Measurements from ENCODE around the gene TTC28.
"Not testable (repeated sequence)": the region's sequence is repeated elsewhere in the genome, so short reads cannot be mapped to it uniquely, and the experiment has no call there.

TTC28 gene

DNA sequence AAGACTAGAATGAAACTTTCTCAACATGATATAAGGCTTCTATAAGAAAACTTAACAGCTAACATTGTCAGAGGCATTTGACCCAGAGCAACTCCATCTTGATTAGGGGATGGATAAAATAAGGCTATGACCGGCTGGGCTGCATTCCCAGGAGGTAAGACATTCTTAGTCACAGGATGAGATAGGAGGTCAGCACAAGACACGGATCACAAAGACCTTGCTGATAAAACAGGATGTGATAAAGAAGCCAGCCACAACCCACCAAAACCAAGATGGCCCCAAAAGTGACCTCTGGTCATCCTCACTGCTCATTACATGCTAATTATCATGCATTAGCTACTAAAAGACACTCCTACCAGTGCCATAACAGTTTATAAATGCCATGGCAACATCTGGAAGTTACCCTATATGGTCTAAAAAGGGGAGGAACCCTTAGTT is 135.2 kb downstream of the TTC28 start:
- Histone ChIP-seq H3K4me1 (ENCODE audit: control insufficient read depth, insufficient read depth, low read length, poor library complexity, severe bottlenecking) (no peaks in the 10 kb centered on the region), H3K27me3 (replicated peaks; ENCODE audit: control insufficient read depth, insufficient read depth, low read length, poor library complexity, severe bottlenecking) (no peaks in the 10 kb centered on the region), H3K36me3 (ENCODE audit: control insufficient read depth, insufficient read depth, low read length) (no peaks in the 10 kb centered on the region), H3K27ac (ENCODE audit: insufficient read depth, low read length, poor library complexity, severe bottlenecking) (no peak overlapping the region), H3K9me3 (ENCODE audit: control insufficient read depth, low read length) (no peaks in the 10 kb centered on the region), H3K4me3 (ENCODE audit: insufficient read depth, low read depth, low read length, poor library complexity, severe bottlenecking) (no peak overlapping the region)
- no peak for DNase-seq

DNA sequence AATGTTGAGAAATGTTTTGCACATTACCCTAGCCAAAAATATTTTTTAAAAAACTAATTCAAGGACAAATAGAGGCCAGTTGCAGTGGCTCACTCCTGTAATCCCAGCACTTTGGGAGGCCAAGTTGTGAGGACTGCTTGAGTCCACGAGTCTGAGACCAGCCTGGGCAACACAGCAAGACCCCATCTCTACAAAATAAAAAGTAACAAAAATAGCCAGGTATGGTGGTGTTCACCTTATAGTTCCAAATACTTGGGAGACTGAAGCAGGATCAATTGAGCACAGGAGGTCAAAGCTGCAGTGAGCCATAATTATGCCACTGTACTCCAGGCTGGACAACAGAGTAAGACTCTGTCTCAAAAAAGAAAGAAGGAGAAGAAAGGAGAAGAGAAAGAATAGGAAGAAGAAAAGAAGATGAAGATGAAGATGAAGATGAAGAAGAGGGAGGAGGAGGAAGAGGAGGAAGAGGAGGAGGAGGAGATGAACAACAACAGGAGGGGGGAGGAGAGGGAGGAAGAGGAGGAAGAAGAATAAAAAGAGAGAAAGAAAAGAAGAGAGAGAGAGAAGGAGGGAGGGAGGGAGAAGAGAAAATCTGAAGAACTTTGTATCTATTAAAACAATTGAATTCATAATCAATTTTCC is 136.5 kb downstream of the TTC28 start:
- no peaks in the 10 kb centered on the region for H3K27me3 ChIP-seq (replicated peaks; ENCODE audit: control insufficient read depth, insufficient read depth, low read length, poor library complexity, severe bottlenecking)
- DNase-seq: no peak
- no peaks in the 10 kb centered on the region for H3K9me3 ChIP-seq (ENCODE audit: control insufficient read depth, low read length)
- H3K27ac ChIP-seq (ENCODE audit: insufficient read depth, low read length, poor library complexity, severe bottlenecking): no peak overlapping the region
- no peaks in the 10 kb centered on the region for H3K4me1 ChIP-seq (ENCODE audit: control insufficient read depth, insufficient read depth, low read length, poor library complexity, severe bottlenecking)
- no peaks in the 10 kb centered on the region for H3K36me3 ChIP-seq (ENCODE audit: control insufficient read depth, insufficient read depth, low read length)
- no peak overlapping the region for H3K4me3 ChIP-seq (ENCODE audit: insufficient read depth, low read depth, low read length, poor library complexity, severe bottlenecking)

DNA sequence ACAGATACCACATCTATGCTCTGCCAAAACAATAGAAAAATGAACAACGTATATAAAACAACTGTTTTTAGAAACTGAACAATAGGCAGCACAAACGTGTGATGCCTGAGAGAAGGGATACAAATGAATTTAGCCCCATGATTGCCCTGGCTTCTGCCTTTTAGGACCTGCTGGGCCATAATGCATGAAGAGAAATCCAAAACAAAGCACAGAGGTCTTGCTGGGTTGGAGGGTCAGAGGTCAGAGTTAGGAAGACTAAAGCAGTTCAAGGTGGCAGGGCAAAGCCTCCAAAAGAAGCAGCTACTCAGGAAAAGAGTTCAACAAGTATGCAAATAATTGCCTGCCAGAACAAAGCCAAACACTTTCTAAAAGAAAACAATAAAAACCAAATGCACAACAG is 138.5 kb downstream of the TTC28 start:
- no peaks in the 10 kb centered on the region for H3K36me3 ChIP-seq (ENCODE audit: control insufficient read depth, insufficient read depth, low read length)
- no peak for DNase-seq
- no peak overlapping the region for H3K4me3 ChIP-seq (ENCODE audit: insufficient read depth, low read depth, low read length, poor library complexity, severe bottlenecking)
- no peaks in the 10 kb centered on the region for H3K4me1 ChIP-seq (ENCODE audit: control insufficient read depth, insufficient read depth, low read length, poor library complexity, severe bottlenecking)
- H3K27ac ChIP-seq (ENCODE audit: insufficient read depth, low read length, poor library complexity, severe bottlenecking): no peak overlapping the region
- no peaks in the 10 kb centered on the region for H3K9me3 ChIP-seq (ENCODE audit: control insufficient read depth, low read length)
- H3K27me3 ChIP-seq (replicated peaks; ENCODE audit: control insufficient read depth, insufficient read depth, low read length, poor library complexity, severe bottlenecking): no peaks in the 10 kb centered on the region

DNA sequence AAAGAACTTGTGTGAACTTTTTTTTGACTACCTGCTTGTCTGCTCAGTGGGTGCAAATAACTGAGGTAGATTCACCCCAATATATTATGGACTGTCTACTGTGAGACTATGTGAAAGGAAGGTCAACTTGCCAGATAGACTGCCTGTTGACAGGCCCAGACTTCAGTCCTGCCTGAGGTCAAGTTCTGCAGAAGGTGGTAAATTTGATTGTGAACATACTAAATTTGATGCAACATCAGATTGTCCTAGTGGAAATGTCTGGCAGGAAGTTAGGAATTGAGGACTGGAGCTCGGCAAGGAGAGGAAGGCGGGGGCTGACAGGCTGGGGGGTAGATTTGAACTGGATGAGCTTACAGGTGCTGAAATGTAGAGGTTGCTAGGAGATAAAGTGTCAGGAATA is 140.7 kb downstream of the TTC28 start:
- no peaks in the 10 kb centered on the region for H3K36me3 ChIP-seq (ENCODE audit: control insufficient read depth, insufficient read depth, low read length)

DNA sequence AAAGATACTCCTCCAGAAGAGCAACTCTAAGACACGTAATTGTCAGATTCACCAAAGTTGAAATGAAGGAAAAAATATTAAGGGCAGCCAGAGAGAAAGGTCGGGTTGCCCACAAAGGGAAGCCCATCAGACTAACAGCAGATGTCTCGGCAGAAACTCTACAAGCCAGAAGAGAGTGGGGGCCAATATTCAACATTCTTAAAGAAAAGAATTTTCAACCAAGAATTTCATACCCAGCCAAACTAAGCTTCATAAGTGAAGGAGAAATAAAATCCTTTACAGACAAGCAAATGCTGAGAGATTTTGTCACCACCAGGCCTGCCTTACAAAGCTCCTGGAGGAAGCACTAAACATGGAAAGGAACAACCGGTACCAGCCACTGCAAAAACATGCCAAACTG is 149.1 kb downstream of the TTC28 start:
- H3K27ac ChIP-seq (ENCODE audit: insufficient read depth, low read length, poor library complexity, severe bottlenecking); DNase-seq; H3K36me3 ChIP-seq (ENCODE audit: control insufficient read depth, insufficient read depth, low read length); H3K4me1 ChIP-seq (ENCODE audit: control insufficient read depth, insufficient read depth, low read length, poor library complexity, severe bottlenecking); H3K9me3 ChIP-seq (ENCODE audit: control insufficient read depth, low read length); H3K4me3 ChIP-seq (ENCODE audit: insufficient read depth, low read depth, low read length, poor library complexity, severe bottlenecking); H3K27me3 ChIP-seq (replicated peaks; ENCODE audit: control insufficient read depth, insufficient read depth, low read length, poor library complexity, severe bottlenecking): not testable (repeated sequence)

More for the DNA sequence above, 140.7 kb downstream of the TTC28 start:
- H3K27ac ChIP-seq (ENCODE audit: insufficient read depth, low read length, poor library complexity, severe bottlenecking): no peak overlapping the region
- DNase-seq: no peak
- no peaks in the 10 kb centered on the region for H3K4me1 ChIP-seq (ENCODE audit: control insufficient read depth, insufficient read depth, low read length, poor library complexity, severe bottlenecking)
- no peaks in the 10 kb centered on the region for H3K27me3 ChIP-seq (replicated peaks; ENCODE audit: control insufficient read depth, insufficient read depth, low read length, poor library complexity, severe bottlenecking)
- no peak overlapping the region for H3K4me3 ChIP-seq (ENCODE audit: insufficient read depth, low read depth, low read length, poor library complexity, severe bottlenecking)
- no peaks in the 10 kb centered on the region for H3K9me3 ChIP-seq (ENCODE audit: control insufficient read depth, low read length)

DNA sequence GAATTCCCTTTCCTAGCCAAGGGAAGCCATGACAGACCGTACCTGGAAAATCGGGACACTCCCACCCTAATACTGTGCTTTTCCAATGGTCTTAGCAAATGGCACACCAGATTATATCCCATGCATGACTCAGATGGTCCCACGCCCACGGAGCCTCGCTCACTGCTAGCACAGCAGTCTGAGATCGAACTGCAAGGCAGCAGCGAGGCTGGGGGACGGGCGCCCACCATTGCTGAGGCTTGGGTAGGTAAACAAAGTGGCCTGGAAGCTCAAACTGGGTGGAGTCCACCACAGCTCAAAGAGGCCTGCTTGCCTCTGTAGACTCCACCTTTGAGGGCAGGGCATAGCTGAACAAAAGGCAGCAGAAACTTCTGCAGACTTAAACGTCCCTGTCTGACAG is 150.5 kb downstream of the TTC28 start:
- not testable (repeated sequence) for H3K9me3 ChIP-seq (ENCODE audit: control insufficient read depth, low read length); H3K27ac ChIP-seq (ENCODE audit: insufficient read depth, low read length, poor library complexity, severe bottlenecking); DNase-seq; H3K4me3 ChIP-seq (ENCODE audit: insufficient read depth, low read depth, low read length, poor library complexity, severe bottlenecking); H3K4me1 ChIP-seq (ENCODE audit: control insufficient read depth, insufficient read depth, low read length, poor library complexity, severe bottlenecking); H3K36me3 ChIP-seq (ENCODE audit: control insufficient read depth, insufficient read depth, low read length); H3K27me3 ChIP-seq (replicated peaks; ENCODE audit: control insufficient read depth, insufficient read depth, low read length, poor library complexity, severe bottlenecking)

DNA sequence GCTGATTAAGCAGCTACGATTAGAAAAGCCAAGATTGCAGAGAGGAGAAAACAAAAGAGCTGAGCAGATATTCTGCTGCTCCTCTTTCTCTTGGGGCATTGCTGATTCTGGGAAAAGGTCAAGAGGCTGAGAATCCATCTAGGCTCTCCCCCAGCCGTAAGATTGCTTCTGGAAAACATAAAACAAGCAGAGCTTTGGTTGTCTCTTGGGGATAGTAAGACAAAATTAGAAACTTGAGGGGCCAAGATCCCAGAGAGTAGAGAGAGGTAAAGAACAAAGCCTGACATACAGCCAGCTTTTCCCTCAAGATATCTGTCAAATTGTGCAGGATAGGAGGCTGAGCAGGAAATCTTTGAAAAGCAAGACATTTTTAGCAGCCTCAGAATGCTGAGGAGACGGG is 158.2 kb downstream of the TTC28 start:
- no peak overlapping the region for H3K27ac ChIP-seq (ENCODE audit: insufficient read depth, low read length, poor library complexity, severe bottlenecking)
- no peaks in the 10 kb centered on the region for H3K4me1 ChIP-seq (ENCODE audit: control insufficient read depth, insufficient read depth, low read length, poor library complexity, severe bottlenecking)
- H3K4me3 ChIP-seq (ENCODE audit: insufficient read depth, low read depth, low read length, poor library complexity, severe bottlenecking): no peak overlapping the region
- no peak for DNase-seq
- no peaks in the 10 kb centered on the region for H3K36me3 ChIP-seq (ENCODE audit: control insufficient read depth, insufficient read depth, low read length)
- no peaks in the 10 kb centered on the region for H3K27me3 ChIP-seq (replicated peaks; ENCODE audit: control insufficient read depth, insufficient read depth, low read length, poor library complexity, severe bottlenecking)
- H3K9me3 ChIP-seq (ENCODE audit: control insufficient read depth, low read length): no peaks in the 10 kb centered on the region

DNA sequence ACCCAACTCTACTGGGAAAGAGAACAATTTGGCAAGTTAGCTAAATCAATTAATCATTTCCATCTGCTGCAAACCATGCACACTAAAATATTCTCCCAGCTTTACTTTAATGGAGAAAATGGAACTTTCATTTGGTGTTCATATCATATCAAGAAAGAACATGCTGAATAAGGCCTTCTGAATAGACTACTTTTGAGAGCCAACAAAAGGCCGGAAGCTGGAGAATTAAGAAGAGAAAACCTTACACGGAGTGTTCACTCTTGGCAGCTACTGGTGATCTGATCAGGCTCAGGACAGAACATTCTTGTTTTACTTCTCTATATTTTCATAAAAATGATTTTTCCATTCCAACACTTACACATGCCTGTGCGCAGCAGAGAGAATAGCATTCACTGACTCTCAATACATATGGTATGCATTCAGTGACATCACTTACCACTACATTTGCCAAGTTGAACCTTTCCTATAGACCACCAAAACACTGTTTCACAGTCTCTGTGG is 165.3 kb downstream of the TTC28 start:
- no peaks in the 10 kb centered on the region for H3K9me3 ChIP-seq (ENCODE audit: control insufficient read depth, low read length)
- H3K36me3 ChIP-seq (ENCODE audit: control insufficient read depth, insufficient read depth, low read length): no peaks in the 10 kb centered on the region
- no peak overlapping the region for H3K4me3 ChIP-seq (ENCODE audit: insufficient read depth, low read depth, low read length, poor library complexity, severe bottlenecking)
- H3K4me1 ChIP-seq (ENCODE audit: control insufficient read depth, insufficient read depth, low read length, poor library complexity, severe bottlenecking): no peaks in the 10 kb centered on the region
- DNase-seq: no peak
- no peaks in the 10 kb centered on the region for H3K27me3 ChIP-seq (replicated peaks; ENCODE audit: control insufficient read depth, insufficient read depth, low read length, poor library complexity, severe bottlenecking)
- no peak overlapping the region for H3K27ac ChIP-seq (ENCODE audit: insufficient read depth, low read length, poor library complexity, severe bottlenecking)

GRCh38 chr22:28512387-28512786 is 167.3 kb downstream of the TTC28 start:
- DNase-seq; H3K4me1 ChIP-seq (ENCODE audit: control insufficient read depth, insufficient read depth, low read length, poor library complexity, severe bottlenecking); H3K36me3 ChIP-seq (ENCODE audit: control insufficient read depth, insufficient read depth, low read length); H3K27ac ChIP-seq (ENCODE audit: insufficient read depth, low read length, poor library complexity, severe bottlenecking); H3K9me3 ChIP-seq (ENCODE audit: control insufficient read depth, low read length); H3K4me3 ChIP-seq (ENCODE audit: insufficient read depth, low read depth, low read length, poor library complexity, severe bottlenecking); H3K27me3 ChIP-seq (replicated peaks; ENCODE audit: control insufficient read depth, insufficient read depth, low read length, poor library complexity, severe bottlenecking): not testable (repeated sequence)

DNA sequence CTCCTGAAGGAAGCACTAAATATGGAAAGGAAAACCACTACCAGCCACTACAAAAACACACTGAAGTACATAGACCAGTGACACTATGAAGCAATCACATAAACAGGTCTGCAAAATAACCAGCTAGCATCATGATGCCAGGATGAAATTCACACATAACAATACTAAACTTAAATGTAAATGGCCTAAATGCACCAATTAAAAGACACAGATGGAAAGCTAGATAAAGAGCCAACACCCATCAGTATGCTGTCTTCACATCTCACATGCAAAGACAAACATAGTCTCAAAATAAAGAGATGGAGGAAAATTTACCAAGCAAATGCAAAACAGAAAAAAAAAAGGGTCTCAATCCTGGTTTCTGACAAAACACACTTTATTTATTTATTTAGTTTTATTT is 171.7 kb downstream of the TTC28 start:
- Histone ChIP-seq H3K27me3 (replicated peaks; ENCODE audit: control insufficient read depth, insufficient read depth, low read length, poor library complexity, severe bottlenecking) (no peaks in the 10 kb centered on the region), H3K27ac (ENCODE audit: insufficient read depth, low read length, poor library complexity, severe bottlenecking) (no peak overlapping the region), H3K36me3 (ENCODE audit: control insufficient read depth, insufficient read depth, low read length) (no peaks in the 10 kb centered on the region), H3K9me3 (ENCODE audit: control insufficient read depth, low read length) (no peaks in the 10 kb centered on the region), H3K4me3 (ENCODE audit: insufficient read depth, low read depth, low read length, poor library complexity, severe bottlenecking) (no peak overlapping the region), H3K4me1 (ENCODE audit: control insufficient read depth, insufficient read depth, low read length, poor library complexity, severe bottlenecking) (no peaks in the 10 kb centered on the region)
- DNase-seq: no peak
